ENCODE results near the gene RBM44.

The RBM44 gene

DNA sequence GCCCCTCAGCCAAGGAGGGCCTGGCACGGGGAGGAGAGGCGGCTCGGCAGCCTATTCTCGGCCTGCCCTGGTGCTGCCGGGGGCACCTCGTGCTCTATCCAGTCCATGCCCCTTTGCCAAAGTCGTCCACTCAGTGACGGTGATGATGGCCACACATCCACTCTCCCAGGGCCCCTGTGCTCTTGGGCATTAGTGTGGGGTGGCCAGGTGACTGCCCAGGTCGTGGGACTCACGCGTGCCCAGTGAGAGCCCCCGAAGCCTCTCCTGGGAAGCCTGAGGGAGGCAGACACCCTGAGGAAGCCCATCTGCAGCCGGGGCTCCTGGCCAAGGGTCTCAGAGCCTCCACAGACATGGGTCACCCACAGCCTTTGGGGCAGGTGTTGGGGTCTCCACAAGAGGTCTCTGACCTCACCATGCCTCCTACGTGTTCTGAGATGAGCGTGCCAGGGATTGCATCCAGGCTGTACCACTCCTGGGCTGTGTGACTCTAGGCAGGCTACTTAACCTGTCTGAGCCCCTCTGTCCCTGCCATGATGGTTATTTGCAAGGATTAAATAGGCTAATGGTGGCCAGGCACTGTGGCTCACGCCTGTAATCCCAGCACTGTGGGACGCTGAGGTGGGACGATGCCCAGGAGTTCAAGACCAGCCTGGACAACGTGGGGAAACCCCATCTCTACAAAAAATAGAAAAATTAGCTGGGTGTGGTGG is 73.8 kb downstream of the RBM44 start:
- DNase-seq: no peak

DNA sequence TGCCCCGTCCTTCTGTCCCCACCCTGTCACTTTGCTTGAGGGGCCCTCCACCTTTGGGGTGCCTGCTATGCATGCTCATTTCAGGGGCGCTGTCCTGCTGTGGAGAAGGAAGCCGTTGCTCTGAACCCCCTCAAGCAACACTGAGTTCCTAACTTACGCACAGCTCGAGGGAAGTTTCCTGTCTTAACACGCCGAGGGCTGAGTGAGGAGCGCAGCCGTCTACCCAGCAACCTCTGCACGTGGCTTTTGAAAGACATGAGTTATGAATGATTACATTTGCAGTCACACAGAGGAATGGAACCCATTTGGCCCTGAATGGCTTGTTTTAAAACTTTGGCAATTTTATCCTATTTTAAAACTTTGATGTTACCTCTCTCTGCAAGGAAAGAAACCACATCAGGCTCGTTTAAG is 74.8 kb downstream of the RBM44 start:
- DNase-seq: no peak

DNA sequence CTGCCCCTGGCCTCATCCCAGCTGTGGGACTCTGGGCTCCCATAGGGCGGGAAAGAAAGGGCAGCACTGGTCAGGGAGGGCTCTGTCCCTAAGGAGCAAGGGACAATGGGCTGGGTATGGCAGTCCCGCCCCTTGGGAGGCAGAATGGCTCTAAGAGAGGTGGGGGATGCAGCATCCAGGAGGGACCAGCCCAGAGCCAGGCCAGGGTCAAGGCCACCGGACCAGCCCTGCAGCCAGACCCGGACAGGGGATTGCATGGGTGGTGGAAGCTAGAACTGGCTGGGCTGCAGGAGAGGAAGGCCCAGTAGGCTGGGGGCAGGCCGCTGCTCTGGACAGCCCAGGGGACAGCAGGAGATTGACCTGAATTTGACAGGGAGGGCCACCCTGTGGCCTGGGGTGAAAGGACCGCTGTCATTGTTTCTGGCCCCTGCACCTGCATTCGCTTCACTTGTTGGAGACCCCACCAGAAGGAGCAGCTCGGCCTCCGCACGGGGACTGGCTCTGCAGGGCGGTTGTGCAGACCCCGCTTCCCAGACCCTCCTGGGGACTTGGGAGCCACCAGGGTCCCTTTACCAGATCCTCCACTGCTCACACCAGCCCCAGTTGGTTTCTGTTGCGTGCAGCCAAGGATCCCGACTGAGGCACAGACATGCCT is 75.4 kb downstream of the RBM44 start:
- no peak for DNase-seq

DNA sequence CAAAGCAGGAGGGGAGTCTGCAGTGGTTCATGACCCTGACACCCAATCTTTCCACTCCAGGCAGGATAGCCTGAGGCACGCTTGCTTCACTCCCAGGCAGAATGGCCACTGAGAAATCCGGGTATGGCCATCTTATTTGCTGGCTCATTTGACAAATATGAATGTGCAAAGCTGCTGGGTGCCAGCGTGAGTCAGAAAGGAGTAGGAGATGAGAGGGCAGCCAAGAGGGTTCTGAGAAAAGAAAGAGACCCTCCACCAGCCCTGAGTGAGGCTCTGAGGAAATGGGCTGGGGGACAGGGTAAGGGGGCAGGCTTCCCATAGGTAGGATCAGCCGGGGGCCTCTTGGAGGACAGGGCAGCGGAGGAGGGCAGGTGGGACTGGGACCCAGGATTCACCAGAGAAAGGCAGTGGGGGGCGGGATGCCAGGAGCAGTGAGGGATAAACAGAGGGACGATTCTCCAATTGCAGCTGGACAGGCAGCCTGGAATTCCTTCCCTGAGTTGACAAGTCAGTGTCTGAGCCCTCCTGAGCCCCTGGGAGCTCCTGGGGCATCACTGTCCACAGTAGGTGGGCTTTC is 76.1 kb downstream of the RBM44 start:
- no peak for DNase-seq

DNA sequence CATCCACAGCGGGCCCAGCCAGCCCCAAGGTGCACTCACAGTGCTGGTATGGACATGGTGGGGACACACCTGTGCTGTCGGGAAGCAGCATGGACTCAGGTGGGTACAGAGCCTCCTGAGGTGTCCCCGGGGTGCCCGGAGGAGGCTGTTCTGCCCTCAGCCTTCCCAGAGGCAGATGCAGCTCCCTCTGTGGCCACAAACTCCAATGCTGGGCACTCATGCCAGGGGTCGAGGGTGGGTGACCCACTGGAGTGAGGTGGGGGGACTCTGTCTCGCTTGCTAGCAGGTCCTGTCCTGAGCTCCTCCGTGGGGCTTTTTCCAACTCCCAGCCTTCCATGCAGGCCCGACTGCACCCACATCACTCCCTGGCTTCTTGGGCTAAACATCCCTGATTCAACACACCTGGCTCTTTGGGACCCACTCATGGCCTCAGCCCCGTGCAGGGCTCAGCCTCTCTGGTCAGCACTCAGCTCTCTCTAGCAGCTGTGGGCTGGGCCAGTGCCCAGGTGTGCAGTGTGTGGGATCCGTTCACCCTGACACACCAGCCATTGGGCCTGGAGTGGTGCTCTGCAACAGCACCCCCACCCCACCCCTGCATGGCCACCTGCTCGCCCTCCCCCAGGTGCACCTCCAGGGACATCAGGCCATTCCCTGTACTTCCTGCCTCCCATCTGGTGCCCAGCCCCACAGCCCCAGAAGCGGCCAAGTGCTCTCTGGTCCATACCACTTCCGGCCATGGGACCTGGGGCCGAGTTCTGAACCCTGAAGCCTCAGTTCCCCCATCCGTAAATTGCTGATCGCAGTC is 76.9 kb downstream of the RBM44 start:
- DNase-seq: no peak

DNA sequence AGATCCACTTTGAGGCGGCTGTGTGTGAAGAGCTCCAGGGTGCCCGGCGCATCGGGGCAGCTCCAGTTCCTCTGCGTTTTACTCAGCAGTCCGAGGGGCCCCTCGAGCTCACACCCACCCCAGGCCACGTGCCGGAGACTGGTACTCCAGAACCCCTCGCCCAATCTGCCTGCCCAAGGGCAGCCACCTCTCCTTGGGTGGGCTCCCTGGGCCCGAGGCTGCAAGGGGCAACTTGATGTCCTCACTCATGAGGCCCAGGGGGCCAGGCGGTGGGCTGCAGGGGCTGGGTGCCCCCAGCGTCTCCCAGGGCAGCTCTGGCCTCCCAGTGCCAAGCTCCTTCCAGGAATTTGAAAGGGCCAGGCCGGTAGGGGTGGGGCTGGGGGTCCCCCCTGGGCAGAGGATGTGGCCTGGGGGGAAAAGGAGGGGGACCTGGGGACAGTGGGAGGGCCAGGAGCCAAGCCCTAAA is 77.5 kb downstream of the RBM44 start:
- no peak for DNase-seq

DNA sequence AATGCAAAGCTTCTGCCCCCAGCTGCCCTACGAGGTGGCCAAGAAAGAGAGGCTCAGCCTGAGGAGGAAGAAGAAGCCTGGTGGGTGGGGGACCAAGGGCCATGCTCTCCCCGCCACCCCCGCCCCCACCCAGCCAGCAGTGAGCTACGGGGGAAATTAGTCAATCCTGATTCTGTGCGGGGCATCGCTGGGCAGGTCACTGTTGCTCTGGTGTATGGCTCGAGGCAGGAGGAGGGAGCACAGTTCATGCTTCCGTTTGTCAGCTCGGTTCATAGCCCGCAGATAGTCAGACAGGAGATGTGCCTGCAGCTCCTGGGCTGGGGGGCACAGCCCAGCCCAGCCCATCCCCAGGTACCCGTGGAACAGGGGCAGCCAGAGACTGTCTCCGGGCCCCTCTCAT is 78.0 kb downstream of the RBM44 start:
- DNase-seq: no peak

DNA sequence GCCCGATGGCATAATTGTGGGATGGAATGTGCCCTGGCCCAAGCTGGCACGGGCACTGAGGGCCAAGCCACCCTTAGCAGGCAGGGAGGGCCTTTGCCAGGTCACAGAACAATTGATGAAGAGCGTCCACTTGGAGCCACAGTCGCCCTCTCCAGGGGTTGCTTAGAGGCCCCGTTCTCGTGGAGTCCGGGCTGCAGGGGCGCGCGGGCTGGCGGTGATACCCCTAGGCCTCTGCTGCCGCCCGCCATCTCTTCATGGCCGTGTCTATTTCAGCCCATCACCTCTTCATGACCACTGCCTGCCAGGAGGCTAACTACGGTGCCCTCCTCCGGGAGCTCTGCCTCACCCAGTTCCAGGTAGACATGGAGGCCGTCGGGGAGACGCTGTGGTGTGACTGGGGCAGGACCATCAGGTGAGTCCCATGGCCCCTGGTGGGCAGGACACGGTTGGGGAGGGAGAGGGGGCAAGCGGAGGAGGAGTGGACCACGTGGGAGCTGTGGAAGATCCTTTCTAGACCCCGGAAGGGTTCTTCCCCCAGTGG is 78.4 kb downstream of the RBM44 start:
- no peak for DNase-seq

DNA sequence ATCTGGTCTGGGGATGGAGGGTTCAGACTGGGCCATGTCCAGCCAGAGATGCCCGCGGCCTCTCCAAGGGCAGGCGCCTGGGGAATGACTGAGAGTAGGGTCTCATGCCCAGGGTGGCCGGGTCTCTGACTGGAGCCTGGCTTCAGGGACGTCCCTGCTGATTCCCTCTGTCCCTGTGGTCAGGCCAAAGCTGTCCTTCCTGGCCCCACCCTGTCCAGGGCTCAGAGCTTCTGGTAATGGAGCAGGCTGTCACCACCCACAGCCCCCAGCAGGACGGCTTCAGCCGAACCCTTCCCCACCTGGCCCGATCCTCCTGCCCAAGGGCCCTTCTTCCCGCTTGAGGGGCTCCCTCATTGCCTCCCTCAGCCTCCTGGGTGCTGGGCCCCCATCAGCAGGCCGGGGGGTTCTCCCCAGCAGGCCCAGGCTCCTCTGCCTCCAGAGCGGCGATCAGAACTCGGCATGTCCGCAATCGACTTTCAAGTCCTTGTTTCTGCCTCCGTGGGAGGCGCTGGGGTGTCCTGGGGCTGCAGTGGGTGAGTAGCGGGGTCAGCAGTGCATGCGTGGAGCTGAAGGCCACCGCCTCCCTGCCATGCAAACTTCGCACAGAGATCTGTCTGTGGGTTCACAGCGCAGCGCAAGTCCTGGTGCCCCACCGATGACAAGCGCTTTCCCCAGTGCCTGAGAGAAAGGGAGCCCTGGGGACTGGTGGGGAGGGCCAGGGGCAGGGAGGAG is 79.2 kb downstream of the RBM44 start:
- DNase-seq: no peak

DNA sequence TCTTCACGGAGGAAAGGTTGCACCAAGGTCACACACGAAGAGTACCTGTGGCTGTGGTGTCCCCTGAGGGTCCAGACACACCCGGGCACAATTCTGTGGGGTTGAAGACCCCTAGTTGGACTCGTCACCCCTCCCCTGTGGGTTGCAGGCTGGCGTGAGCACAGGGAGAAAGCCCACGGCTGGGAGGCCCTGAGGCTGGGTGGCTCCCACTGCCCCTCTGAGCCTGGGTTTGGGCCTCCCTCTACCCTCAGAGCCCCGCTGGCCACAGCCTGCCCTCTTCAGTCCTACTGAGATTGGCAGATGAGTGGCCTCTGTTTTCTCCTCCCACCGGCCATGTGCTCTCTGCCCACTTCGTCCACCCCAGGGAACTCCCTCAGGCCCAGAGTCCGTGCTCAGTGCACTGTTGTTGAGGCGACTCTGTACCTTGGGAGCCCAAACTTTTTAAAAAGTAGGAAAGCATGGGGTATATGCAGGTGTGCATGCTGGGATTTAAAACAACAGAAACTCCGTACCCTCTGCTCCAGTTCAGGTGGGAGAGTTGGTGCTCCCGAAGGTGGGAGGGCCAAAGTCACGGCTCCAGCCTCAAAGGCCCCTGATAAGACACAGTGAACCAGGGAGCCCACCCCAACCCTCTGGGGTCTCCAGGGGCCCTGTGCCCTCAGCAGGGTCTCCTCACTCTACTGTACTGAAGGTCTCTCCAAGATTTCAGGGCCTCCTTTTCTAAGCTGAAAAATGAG is 79.9 kb downstream of the RBM44 start:
- DNase-seq: no peak

DNA sequence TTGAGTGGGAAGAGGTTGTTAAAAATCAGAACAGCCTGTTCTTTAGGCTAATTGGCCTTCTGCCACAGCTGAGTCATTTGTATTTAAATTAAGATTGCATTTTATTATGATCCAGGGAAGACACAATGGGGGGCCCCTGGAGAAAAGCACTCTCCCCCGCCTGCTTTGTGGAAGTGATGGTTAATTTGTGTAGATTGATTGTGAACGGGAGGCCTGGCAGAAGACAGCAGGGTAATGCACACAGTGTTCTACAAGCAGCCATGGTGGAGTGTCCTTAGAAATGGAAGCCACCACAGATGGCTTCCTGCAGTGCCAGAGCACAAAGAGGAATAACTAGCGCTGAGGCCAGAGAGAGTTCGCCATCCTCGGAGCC is 80.5 kb downstream of the RBM44 start:
- DNase-seq: no peak

DNA sequence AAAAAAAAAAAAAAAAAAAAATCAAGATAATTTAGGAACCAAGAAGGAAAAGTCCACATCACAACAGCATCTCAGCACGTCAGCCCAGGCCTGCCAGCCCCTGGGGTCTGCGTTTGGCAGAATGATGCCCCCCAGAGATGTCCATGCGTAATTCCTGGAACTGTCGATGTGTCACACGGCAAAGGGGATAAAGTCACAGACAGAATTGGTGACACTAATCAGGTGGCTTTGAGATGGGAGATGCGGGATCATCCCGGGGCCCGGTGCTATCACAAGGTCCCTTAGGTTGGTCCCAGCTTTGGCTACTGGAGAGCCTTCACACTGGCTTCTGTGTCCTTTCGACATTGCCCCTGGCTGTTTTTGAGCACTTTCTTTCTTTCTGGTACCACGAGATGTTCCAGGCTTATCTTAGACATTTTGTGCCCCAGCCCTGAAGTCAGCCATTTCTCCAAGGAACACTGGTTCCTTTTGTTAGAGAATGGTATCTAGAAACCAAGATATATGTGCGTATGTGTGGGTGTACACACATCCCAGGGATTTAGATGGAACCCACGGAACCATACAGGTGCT is 81.5 kb downstream of the RBM44 start:
- DNase-seq: no peak

DNA sequence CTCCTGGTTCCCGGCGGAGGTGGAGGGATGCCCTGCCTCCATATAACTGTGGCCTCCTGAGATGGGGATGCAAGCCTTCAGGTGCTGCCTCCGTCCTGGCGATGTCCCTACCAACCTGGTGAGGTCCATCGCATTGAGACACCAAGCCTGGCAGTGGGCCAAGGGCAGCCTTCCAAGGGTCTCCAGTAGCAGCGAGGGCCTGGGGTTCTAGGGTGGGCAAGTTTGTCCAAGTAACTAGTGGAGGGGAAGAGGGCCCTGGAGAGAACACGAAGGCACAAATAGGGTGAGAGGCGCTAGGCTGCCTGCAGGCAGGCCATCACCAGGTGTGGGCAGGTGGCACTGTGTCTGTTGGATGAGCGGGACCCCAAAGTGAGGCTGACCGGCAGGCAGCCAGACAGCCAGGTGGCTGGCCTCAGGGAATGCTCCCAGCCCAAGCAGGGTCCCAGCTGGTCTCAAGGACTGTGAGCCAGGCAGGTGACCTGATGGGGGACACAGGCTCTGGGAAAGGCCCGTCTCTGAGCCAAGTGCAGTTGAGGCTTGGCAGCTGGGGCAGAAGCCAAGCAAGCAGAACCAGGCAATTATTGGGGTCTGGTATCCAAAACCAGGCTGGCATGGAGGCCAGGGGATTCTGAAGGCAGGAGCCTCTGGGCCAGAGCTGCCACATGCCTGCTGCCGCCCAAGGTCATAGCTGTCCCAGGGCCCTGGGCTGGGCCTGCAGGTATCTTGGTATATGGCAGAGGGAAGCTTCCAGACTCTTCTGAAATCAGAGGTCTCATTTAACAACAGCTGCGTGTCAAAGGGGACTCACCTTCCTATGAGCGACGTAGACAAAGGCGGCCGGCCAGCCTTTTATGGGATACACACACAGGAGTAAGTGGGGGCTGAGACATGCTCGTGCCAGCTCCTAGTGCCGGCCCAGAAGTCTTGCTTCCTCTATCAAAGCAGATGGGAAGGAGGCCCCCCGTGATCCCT is 84.2 kb downstream of the RBM44 start:
- DNase-seq: no peak

DNA sequence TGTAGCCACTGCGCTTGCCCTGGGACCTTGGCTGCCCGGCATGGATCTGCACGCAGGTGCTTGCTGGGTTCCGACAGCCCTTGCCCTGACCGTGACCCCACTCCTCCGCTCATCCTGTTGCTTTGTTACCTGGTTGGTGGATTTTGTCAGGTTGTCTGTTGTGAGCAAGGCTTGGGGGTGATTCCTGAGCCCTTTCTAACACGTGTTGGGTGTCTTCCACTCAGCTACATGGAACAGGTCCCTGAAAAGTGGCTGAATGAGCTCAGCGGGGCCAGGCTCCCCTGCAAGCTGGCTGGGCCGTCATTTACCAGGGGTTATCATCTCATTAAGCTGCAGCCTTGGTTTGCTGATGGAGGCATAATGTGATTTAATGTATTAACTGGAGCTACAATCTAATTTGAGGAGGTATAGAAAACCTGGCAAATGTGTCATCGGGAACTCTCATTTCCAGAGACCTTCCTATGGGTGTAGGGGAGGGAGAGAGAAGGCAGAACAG is 85.4 kb downstream of the RBM44 start:
- DNase-seq: no peak

DNA sequence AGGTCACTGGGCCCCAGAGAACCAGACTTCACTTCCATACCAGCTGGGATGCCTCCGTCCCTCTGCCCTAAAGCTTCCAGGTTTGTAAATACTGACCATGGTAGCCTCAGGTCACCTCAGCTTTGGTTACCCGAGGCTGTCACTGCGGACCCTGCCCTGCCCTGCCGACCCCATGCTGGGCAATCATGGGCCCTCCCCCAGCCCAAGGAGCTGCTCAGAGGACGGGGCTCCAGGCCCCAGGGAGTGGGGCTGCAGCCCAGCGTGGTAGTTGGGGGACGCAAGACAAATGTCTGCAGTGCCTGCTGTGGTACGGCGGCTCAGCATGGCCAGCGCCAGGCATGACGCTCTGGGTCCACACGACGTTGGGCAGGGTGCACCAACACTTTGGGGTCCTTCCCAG is 86.1 kb downstream of the RBM44 start:
- DNase-seq: no peak

DNA sequence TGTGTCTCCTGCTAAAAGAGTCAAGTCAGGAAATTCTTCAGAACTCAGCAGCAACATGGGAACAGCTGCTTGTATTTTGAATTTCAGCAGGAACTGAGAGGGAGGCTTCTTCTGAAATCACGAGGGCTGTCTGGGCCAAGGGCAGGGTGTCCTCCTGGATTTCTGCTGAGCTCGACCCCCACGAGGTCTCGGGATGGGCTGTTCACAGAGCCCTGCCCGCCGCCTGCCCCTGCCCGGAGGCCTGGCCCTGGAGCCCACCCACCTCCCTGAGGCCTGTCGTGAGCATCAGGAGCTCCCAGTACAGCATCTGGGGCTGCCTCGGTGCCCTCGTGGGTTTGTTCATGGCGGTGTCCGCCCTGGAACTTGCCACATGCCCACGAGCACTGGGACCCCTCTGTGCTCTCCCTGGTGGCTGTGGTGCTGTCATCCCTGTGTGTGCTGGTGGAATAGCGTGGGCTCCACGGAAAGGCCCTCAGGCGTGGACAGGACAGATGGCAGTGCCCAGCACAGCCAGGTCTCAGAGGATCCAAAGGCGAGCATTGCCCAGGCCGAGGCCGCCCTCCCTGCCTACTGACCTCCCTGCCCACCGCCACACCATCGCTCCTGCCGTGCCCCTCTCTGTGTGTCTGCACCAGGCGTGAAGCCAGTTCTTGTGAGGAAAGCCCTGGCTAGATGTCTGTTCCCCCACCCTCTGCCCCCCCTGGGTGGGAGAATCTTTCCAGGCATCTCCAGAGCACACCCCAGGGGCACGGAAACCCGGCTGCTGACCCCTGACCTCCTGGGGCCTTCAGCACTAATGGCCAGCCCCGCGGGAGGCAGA is 86.7 kb downstream of the RBM44 start:
- DNase-seq: no peak

DNA sequence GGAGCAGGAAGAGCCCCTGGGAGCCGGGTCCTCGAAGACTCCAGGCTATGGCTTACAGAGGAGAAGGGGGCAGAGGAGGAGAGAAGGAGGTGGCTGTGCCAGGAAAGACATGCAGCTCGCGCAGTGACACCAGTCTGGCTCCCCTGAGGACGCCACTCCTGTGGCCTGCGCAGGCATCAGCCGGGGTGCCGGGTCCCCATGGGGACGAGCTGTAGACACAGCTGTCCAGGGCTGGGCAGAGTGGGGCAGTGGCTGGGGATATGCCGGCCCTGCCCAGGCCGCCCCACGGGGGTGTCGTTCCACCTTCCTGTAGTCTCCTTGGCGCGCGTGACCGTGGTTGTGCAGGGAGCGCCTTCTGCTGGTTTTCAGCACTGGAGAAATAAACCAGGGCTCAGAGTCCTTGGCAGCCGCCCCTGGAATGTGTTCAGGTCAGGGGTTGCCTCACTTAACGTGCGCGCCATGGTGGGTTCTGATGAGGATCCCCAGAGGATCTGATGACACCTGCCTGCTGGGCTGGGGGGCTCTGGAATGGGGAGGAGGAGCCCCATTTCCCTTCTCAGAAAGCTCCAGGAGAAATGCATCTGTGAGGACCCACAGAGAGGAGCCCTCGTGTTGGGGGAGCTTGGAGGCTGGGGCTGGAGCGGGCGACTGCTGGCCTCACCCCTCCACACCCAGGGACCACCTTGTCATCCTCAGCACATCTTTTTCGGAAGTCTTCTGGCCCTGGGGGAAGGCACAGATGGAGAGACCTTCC is 87.5 kb downstream of the RBM44 start:
- DNase-seq: no peak

Data from T-helper 2 cell (primary cell).